H9 (cell line): ENCODE measurements around the gene ASIC1. TPM values are rescaled to one million over a fixed set of nuclear protein-coding genes. Genes with fewer than 3 reads are reported as not detected.

ENCODE experiments used
- DNase-seq: peaks from one replicate; pipeline ENCODE4 v3.0.0-alpha.2; 2017
- H2AFZ ChIP-seq: one replicate; pipeline ENCODE4 v1.6.1; 2013; ENCODE audit warnings: mild to moderate bottlenecking, low read length, control low read depth, moderate library complexity
- H2AK5ac ChIP-seq: 2 replicates; pipeline ENCODE4 v1.6.1; 2013; ENCODE audit warnings: low read length, control low read depth, mixed read lengths; ENCODE audit not compliant: insufficient read length
- H2BK120ac ChIP-seq: one replicate; pipeline ENCODE4 v1.6.1; 2013; ENCODE audit warnings: low read depth, mild to moderate bottlenecking, low read length, control low read depth, inconsistent platforms; ENCODE audit not compliant: poor library complexity, severe bottlenecking
- H2BK12ac ChIP-seq: 2 replicates; pipeline ENCODE4 v1.6.1; 2013; ENCODE audit warnings: low read length, control low read depth, mixed read lengths, low read depth; ENCODE audit not compliant: insufficient read length
- H2BK15ac ChIP-seq: 2 replicates; pipeline ENCODE4 v1.6.1; 2013; ENCODE audit warnings: low read depth, low read length, control low read depth
- H2BK20ac ChIP-seq: one replicate; pipeline ENCODE4 v1.6.1; 2013; ENCODE audit warnings: low read depth, mild to moderate bottlenecking, low read length, control low read depth, inconsistent platforms; ENCODE audit not compliant: poor library complexity, severe bottlenecking
- H2BK5ac ChIP-seq: 2 replicates; pipeline ENCODE4 v1.6.1; 2013; ENCODE audit warnings: low read length, control low read depth, mixed read lengths; ENCODE audit not compliant: insufficient read length
- H3K14ac ChIP-seq: 2 replicates; pipeline ENCODE4 v1.6.1; 2013; ENCODE audit warnings: low read length, control low read depth; ENCODE audit not compliant: insufficient read depth
- H3K18ac ChIP-seq: 2 replicates; pipeline ENCODE4 v1.6.1; 2013; ENCODE audit warnings: low read depth, mild to moderate bottlenecking, mixed read lengths, low read length, control low read depth; ENCODE audit not compliant: insufficient read length
- H3K23ac ChIP-seq: 2 replicates; pipeline ENCODE4 v1.6.1; 2013; ENCODE audit warnings: low read length, control low read depth, mixed read lengths, low read depth; ENCODE audit not compliant: insufficient read length
- H3K23me2 ChIP-seq: 2 replicates; pipeline ENCODE4 v1.6.1; 2013; ENCODE audit warnings: low read depth, mild to moderate bottlenecking, mixed read lengths, low read length, control low read depth; ENCODE audit not compliant: insufficient read length, poor library complexity, severe bottlenecking
- H3K27ac ChIP-seq: 2 replicates; pipeline ENCODE4 v1.5.1; 2013; ENCODE audit warnings: low read length, control low read depth, mixed read lengths, low read depth; ENCODE audit not compliant: insufficient read length
- H3K27me3 ChIP-seq: 2 replicates; pipeline ENCODE4 v1.6.1; 2013; ENCODE audit warnings: low read length, control low read depth, inconsistent platforms; ENCODE audit not compliant: insufficient read depth
- H3K4ac ChIP-seq: 2 replicates; pipeline ENCODE4 v1.6.1; 2013; ENCODE audit warnings: low read depth, mild to moderate bottlenecking, control low read depth, inconsistent platforms, low read length, moderate library complexity
- H3K4me1 ChIP-seq: 2 replicates; pipeline ENCODE4 v1.6.1; 2013; ENCODE audit warnings: low read length, control low read depth, inconsistent platforms; ENCODE audit not compliant: insufficient read depth
- H3K4me2 ChIP-seq: 2 replicates; pipeline ENCODE4 v1.6.1; 2013; ENCODE audit warnings: low read length, control low read depth, mixed read lengths; ENCODE audit not compliant: insufficient read length, insufficient read depth
- H3K56ac ChIP-seq: 2 replicates; pipeline ENCODE4 v1.6.1; 2013; ENCODE audit warnings: low read depth, mild to moderate bottlenecking, mixed read lengths, low read length, control low read depth; ENCODE audit not compliant: insufficient read length
- H3K79me1 ChIP-seq: 2 replicates; pipeline ENCODE4 v1.6.1; 2013; ENCODE audit warnings: low read depth, mild to moderate bottlenecking, moderate library complexity, low read length, control low read depth, inconsistent platforms; ENCODE audit not compliant: insufficient read depth, poor library complexity, severe bottlenecking
- H3K79me2 ChIP-seq: 2 replicates; pipeline ENCODE4 v1.6.1; 2013; ENCODE audit warnings: low read length, control low read depth, inconsistent platforms; ENCODE audit not compliant: insufficient read depth
- H3K9ac ChIP-seq: 2 replicates; pipeline ENCODE4 v1.6.1; 2013; ENCODE audit warnings: low read length, control low read depth, mixed read lengths; ENCODE audit not compliant: insufficient read length; ENCODE audit errors: extremely low read depth
- H3K9me3 ChIP-seq: one replicate; pipeline ENCODE4 v1.6.1; 2013; ENCODE audit warnings: low read depth, low read length, inconsistent platforms; ENCODE audit not compliant: control insufficient read depth
- H3T11ph ChIP-seq: one replicate; pipeline ENCODE4 v1.6.1; 2013; ENCODE audit warnings: mild to moderate bottlenecking, low read length, control low read depth, inconsistent platforms
- H4K20me1 ChIP-seq: one replicate; pipeline ENCODE4 v1.6.1; 2013; ENCODE audit not compliant: control insufficient read depth, insufficient read length, insufficient read depth
- H4K5ac ChIP-seq: 2 replicates; pipeline ENCODE4 v1.6.1; 2013; ENCODE audit warnings: low read depth, mild to moderate bottlenecking, mixed read lengths, low read length, control low read depth; ENCODE audit not compliant: insufficient read length
- H4K8ac ChIP-seq: replicated peaks from 2 replicates; pipeline ENCODE4 v1.6.1; 2013; ENCODE audit warnings: low read length, control low read depth, mixed read lengths, low read depth; ENCODE audit not compliant: insufficient read length
- H4K91ac ChIP-seq: 2 replicates; pipeline ENCODE4 v1.6.1; 2013; ENCODE audit warnings: low read depth, mild to moderate bottlenecking, moderate library complexity, mixed read lengths, low read length, control low read depth; ENCODE audit not compliant: insufficient read length
- H3K27ac Mint-ChIP-seq, 3 experiments: 2 replicates in 2 of 3; 3 replicates in 1 of 3; pipeline ENCODE4 v1.8.0; 2020 to 2021; ENCODE audit warnings: mixed read lengths in 3 of 3, mild to moderate bottlenecking in 1 of 3, moderate library complexity in 1 of 3
- H3K27me3 Mint-ChIP-seq: 2 replicates; pipeline ENCODE4 v1.8.0; 2021; ENCODE audit warnings: low read depth, mild to moderate bottlenecking, moderate library complexity, mixed read lengths
- H3K36me3 Mint-ChIP-seq, 3 experiments: 2 replicates in 2 of 3; 3 replicates in 1 of 3; pipeline ENCODE4 v1.8.0; 2020 to 2021; ENCODE audit warnings: low read depth in 3 of 3, mixed read lengths in 3 of 3; ENCODE audit not compliant: insufficient read depth in 1 of 3
- H3K4me1 Mint-ChIP-seq, 2 experiments: 2 replicates each; pipeline ENCODE4 v1.8.0; 2020; ENCODE audit warnings: mixed read lengths in 2 of 2
- H3K4me3 Mint-ChIP-seq, 2 experiments: 2 replicates in 1 of 2; 3 replicates in 1 of 2; pipeline ENCODE4 v1.8.0; 2020 to 2021; ENCODE audit warnings: mild to moderate bottlenecking in 2 of 2, mixed read lengths in 2 of 2, moderate library complexity in 1 of 2
- H3K9me3 Mint-ChIP-seq, 2 experiments: 2 replicates in 1 of 2; 3 replicates in 1 of 2; pipeline ENCODE4 v1.8.0; 2020; ENCODE audit warnings: mild to moderate bottlenecking in 2 of 2, mixed read lengths in 2 of 2, moderate library complexity in 1 of 2
- WGBS: extraction: QIAGEN DNeasy Blood & Tissue Kit; methylation state at CpG from one replicate; pipeline ENCODE4 v1.1.7; 2013; ENCODE audit warnings: missing lambda C conversion rate, low lambda C conversion rate, mixed read lengths; ENCODE audit not compliant: insufficient read length; ENCODE audit errors: extremely low coverage; 5-methylcytosine and 5-hydroxymethylcytosine counted together
- total RNA-seq: library from RNA; stranded (reverse); gene quantifications from 2 replicates; pipeline ENCODE4 v1.2.1, GENCODE V29; 2021
- TF ChIP-seq, protein P1 (sequence below): fragments of 200-600 bp; sonication (generic); conservative IDR thresholded peaks from 3 replicates; pipeline ENCODE4 v1.8.0; 2021; ENCODE audit warnings: antibody characterized with exemption, mild to moderate bottlenecking

The ASIC1 gene
- total RNA-seq, 1 experiment from 2014 or later, result 3.9 TPM

DNA sequence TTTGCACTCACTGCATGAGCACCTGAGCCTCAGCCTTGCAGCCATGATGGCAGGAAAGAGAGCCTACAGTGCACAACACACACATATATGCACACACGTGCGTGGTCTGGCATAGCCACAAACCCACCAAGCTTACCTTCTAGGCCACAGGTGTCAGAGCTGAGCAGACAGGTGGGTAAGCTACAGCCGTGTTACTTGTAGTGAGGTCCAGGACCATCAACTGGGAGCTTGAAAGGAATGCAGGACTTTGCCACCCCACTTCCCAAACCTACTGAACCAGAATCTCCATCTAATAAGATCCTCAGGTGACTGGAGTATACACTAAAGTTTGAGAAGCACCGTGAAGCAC, 2.7 kb downstream of the ASIC1 start:
- H3K4me3 Mint-ChIP-seq, result no peak overlapping the region
- H3K23me2 ChIP-seq, result peaks cover 3% of the 10 kb centered on the region
- peaks cover 0 to 2% of the 10 kb centered on the region in 2 experiments; a peak in 1 of 5 replicates for H3K9me3 Mint-ChIP-seq
- no peak overlapping the region for H2AFZ ChIP-seq
- no peak overlapping the region for H3K4me2 ChIP-seq
- no peak for DNase-seq
- H2BK15ac ChIP-seq, result no peak overlapping the region
- H4K5ac ChIP-seq, result no peak overlapping the region
- peaks cover 32% of the 10 kb centered on the region; the same call in 1 of the 2 replicates for H3K27me3 ChIP-seq
- no peaks in the 10 kb centered on the region for H3K79me2 ChIP-seq
- H3K56ac ChIP-seq, result no peak overlapping the region
- no peak overlapping the region for H3T11ph ChIP-seq
- H3K27ac Mint-ChIP-seq, result no peak overlapping the region
- no CpG with 5 or more reads among the region's 4 CpGs for WGBS
- peaks cover 16 to 22% of the 10 kb centered on the region in 2 experiments for H3K4me1 Mint-ChIP-seq
- H3K27me3 Mint-ChIP-seq, result peaks cover 86% of the 10 kb centered on the region
- no peak overlapping the region for H3K18ac ChIP-seq
- H3K14ac ChIP-seq, result no peak overlapping the region
- H3K23ac ChIP-seq, result no peak overlapping the region
- no peak overlapping the region for H2BK12ac ChIP-seq
- no peak overlapping the region for H3K9ac ChIP-seq
- no peak overlapping the region for H2AK5ac ChIP-seq
- H4K8ac ChIP-seq, result no peak overlapping the region
- H2BK120ac ChIP-seq, result no peak overlapping the region
- H3K79me1 ChIP-seq, result no peaks in the 10 kb centered on the region
- H3K4me1 ChIP-seq, result no peaks in the 10 kb centered on the region
- H4K20me1 ChIP-seq, result no peaks in the 10 kb centered on the region
- H2BK5ac ChIP-seq, result no peak overlapping the region
- no peak overlapping the region for H3K27ac ChIP-seq
- no peak overlapping the region for H2BK20ac ChIP-seq
- no peaks in the 10 kb centered on the region; a peak in 1 of 7 replicates for H3K36me3 Mint-ChIP-seq
- H3K4ac ChIP-seq, result no peak overlapping the region
- H3K9me3 ChIP-seq, result no peaks in the 10 kb centered on the region
- TF ChIP-seq, protein P1, sequence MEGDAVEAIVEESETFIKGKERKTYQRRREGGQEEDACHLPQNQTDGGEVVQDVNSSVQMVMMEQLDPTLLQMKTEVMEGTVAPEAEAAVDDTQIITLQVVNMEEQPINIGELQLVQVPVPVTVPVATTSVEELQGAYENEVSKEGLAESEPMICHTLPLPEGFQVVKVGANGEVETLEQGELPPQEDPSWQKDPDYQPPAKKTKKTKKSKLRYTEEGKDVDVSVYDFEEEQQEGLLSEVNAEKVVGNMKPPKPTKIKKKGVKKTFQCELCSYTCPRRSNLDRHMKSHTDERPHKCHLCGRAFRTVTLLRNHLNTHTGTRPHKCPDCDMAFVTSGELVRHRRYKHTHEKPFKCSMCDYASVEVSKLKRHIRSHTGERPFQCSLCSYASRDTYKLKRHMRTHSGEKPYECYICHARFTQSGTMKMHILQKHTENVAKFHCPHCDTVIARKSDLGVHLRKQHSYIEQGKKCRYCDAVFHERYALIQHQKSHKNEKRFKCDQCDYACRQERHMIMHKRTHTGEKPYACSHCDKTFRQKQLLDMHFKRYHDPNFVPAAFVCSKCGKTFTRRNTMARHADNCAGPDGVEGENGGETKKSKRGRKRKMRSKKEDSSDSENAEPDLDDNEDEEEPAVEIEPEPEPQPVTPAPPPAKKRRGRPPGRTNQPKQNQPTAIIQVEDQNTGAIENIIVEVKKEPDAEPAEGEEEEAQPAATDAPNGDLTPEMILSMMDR, result no peak
- H4K91ac ChIP-seq, result no peak overlapping the region
